ENCODE measurements around the gene PTPRA. TPM values are rescaled to one million over a fixed set of nuclear protein-coding genes. Genes with fewer than 3 reads are reported as not detected.
A peak's percentile ranks its signal among the peaks of the same experiment; 100 is the strongest.
"Not testable (repeated sequence)": the region's sequence is repeated elsewhere in the genome, so short reads cannot be mapped to it uniquely, and the experiment has no call there.

Gene PTPRA
- 41.8 TPM for polyA plus RNA-seq (2013, experiment 1 of 2; ENCODE audit: insufficient read length)
- 45.1 TPM for polyA plus RNA-seq (2013, experiment 2 of 2; ENCODE audit: insufficient read length)

GRCh38 chr20:2873010-2873746 lies at the start of gene PTPRA:
Gene PTPRA, plus strand, starts transcription at chr20:2873481. Its CDS starts 90,797 bp downstream, at chr20:2964278.
- DNase-seq = peak; percentile 91

- no peak for DNase-seq
Observed at GRCh38 chr20:2825761-2826160, 47.5 kb upstream of the PTPRA start.

GRCh38 chr20:2826655-2827054 lies 46.6 kb upstream of the PTPRA start:
- no peak for DNase-seq

GRCh38 chr20:2829376-2829775 lies 43.9 kb upstream of the PTPRA start:
- DNase-seq = no peak

- DNase-seq = not testable (repeated sequence)
Observed at GRCh38 chr20:2831206-2831605, 42.1 kb upstream of the PTPRA start.

- DNase-seq = no peak
Observed at GRCh38 chr20:2833761-2834160, 39.5 kb upstream of the PTPRA start.

- no peak for DNase-seq
Observed at GRCh38 chr20:2834401-2835110, 38.7 kb upstream of the PTPRA start.

- DNase-seq = no peak
Observed at GRCh38 chr20:2835331-2835796, 37.9 kb upstream of the PTPRA start.

- DNase-seq = no peak
Observed at GRCh38 chr20:2836035-2836434, 37.2 kb upstream of the PTPRA start.

- DNase-seq = no peak
Observed at GRCh38 chr20:2837221-2837960, 35.9 kb upstream of the PTPRA start.

- no peak for DNase-seq
Observed at GRCh38 chr20:2838170-2838797, 35.0 kb upstream of the PTPRA start.

- no peak for DNase-seq
Observed at GRCh38 chr20:2838847-2839671, 34.2 kb upstream of the PTPRA start.

- DNase-seq = no peak
Observed at GRCh38 chr20:2839732-2840137, 33.5 kb upstream of the PTPRA start.

GRCh38 chr20:2840138-2840966 lies 32.9 kb upstream of the PTPRA start, which contains the start of the genes PCED1A and VPS16:
Gene PCED1A, minus strand, starts transcription at chr20:2840655. Its CDS starts 743 bp downstream, at chr20:2839912.
Gene VPS16, plus strand, starts transcription at chr20:2840745. Its CDS starts 30 bp downstream, at chr20:2840775.
- peak; percentile 87 for DNase-seq

- DNase-seq = peak; percentile 74
Observed at GRCh38 chr20:2840967-2841531, 32.2 kb upstream of the PTPRA start.

GRCh38 chr20:2845607-2846006 lies 27.7 kb upstream of the PTPRA start:
- no peak for DNase-seq

- no peak for DNase-seq
Observed at GRCh38 chr20:2846698-2847097, 26.6 kb upstream of the PTPRA start.

- no peak for DNase-seq
Observed at GRCh38 chr20:2847802-2848201, 25.5 kb upstream of the PTPRA start.

- DNase-seq = no peak
Observed at GRCh38 chr20:2849529-2849928, 23.8 kb upstream of the PTPRA start.

- DNase-seq = no peak
Observed at GRCh38 chr20:2851086-2851485, 22.2 kb upstream of the PTPRA start.

Data from fibroblast of skin of back (primary cell).